ENCODE data around the gene SOD2.
"Not testable (repeated sequence)": the region's sequence is repeated elsewhere in the genome, so short reads cannot be mapped to it uniquely, and the experiment has no call there.

The SOD2 gene

GRCh38 chr6:159677506-159678165, 15.4 kb downstream of the SOD2 start:
- peaks cover 11% of the 10 kb centered on the region for H3K36me3 ChIP-seq (replicated peaks; ENCODE audit: low read depth, low read length)
- H4K20me1 ChIP-seq (ENCODE audit: insufficient read depth, low read length) = no peaks in the 10 kb centered on the region
- H3K27me3 ChIP-seq (ENCODE audit: low read depth, low read length) = no peaks in the 10 kb centered on the region
- no peak overlapping the region for H3K9ac ChIP-seq (ENCODE audit: low read length)
- no peak overlapping the region for H3K4me3 ChIP-seq (ENCODE audit: low read length)
- no peak overlapping the region for H2AFZ ChIP-seq (ENCODE audit: low read depth, low read length)
- H3K4me2 ChIP-seq (ENCODE audit: low read length) = no peak overlapping the region
- H3K79me2 ChIP-seq (ENCODE audit: low read length) = no peaks in the 10 kb centered on the region; the same call in 1 of the 2 replicates
- TF ChIP-seq EZH2phosphoT487 (IDR thresholded peaks at IDR 0.05; ENCODE audit: low read depth) (no peak), CTCF (IDR thresholded peaks at IDR 0.05; ENCODE audit: low read depth, low read length) (no peak)
- H3K4me1 ChIP-seq (ENCODE audit: low read length) = peaks cover 11% of the 10 kb centered on the region; the same call in 1 of the 2 replicates
- no peak overlapping the region for H3K27ac ChIP-seq (ENCODE audit: low read length)
- H3K9me3 ChIP-seq (ENCODE audit: insufficient read depth, low read length) = no peaks in the 10 kb centered on the region

- peaks cover 11% of the 10 kb centered on the region; the same call in 1 of the 2 replicates for H3K4me1 ChIP-seq (ENCODE audit: low read length)
- H4K20me1 ChIP-seq (ENCODE audit: insufficient read depth, low read length) = no peaks in the 10 kb centered on the region
- TF ChIP-seq CTCF (IDR thresholded peaks at IDR 0.05; ENCODE audit: low read depth, low read length) (no peak), EZH2phosphoT487 (IDR thresholded peaks at IDR 0.05; ENCODE audit: low read depth) (no peak)
- H3K4me2 ChIP-seq (ENCODE audit: low read length) = no peak overlapping the region
- peaks cover 7% of the 10 kb centered on the region for H3K36me3 ChIP-seq (replicated peaks; ENCODE audit: low read depth, low read length)
- H3K27ac ChIP-seq (ENCODE audit: low read length) = no peak overlapping the region
- no peak overlapping the region for H3K9ac ChIP-seq (ENCODE audit: low read length)
- H3K27me3 ChIP-seq (ENCODE audit: low read depth, low read length) = no peaks in the 10 kb centered on the region
- no peaks in the 10 kb centered on the region; the same call in 1 of the 2 replicates for H3K79me2 ChIP-seq (ENCODE audit: low read length)
- H3K4me3 ChIP-seq (ENCODE audit: low read length) = no peak overlapping the region
- H2AFZ ChIP-seq (ENCODE audit: low read depth, low read length) = no peak overlapping the region
- no peaks in the 10 kb centered on the region for H3K9me3 ChIP-seq (ENCODE audit: insufficient read depth, low read length)
Measured at GRCh38 chr6:159676890-159677505, 16.0 kb downstream of the SOD2 start.

GRCh38 chr6:159676236-159676635, 16.8 kb downstream of the SOD2 start:
- H2AFZ ChIP-seq (ENCODE audit: low read depth, low read length); H3K79me2 ChIP-seq (ENCODE audit: low read length); H3K9ac ChIP-seq (ENCODE audit: low read length); H3K9me3 ChIP-seq (ENCODE audit: insufficient read depth, low read length); H3K4me2 ChIP-seq (ENCODE audit: low read length); H3K4me3 ChIP-seq (ENCODE audit: low read length); H3K27ac ChIP-seq (ENCODE audit: low read length); H3K27me3 ChIP-seq (ENCODE audit: low read depth, low read length); H4K20me1 ChIP-seq (ENCODE audit: insufficient read depth, low read length); H3K36me3 ChIP-seq (replicated peaks; ENCODE audit: low read depth, low read length): not testable (repeated sequence)
- peaks cover 11% of the 10 kb centered on the region; the same call in 1 of the 2 replicates for H3K4me1 ChIP-seq (ENCODE audit: low read length)

- Histone ChIP-seq H3K9me3 (ENCODE audit: insufficient read depth, low read length) (no peaks in the 10 kb centered on the region), H3K4me2 (ENCODE audit: low read length) (no peak overlapping the region), H3K4me3 (ENCODE audit: low read length) (no peak overlapping the region), H3K9ac (ENCODE audit: low read length) (no peak overlapping the region), H3K36me3 (replicated peaks; ENCODE audit: low read depth, low read length) (no peaks in the 10 kb centered on the region), H3K27me3 (ENCODE audit: low read depth, low read length) (no peaks in the 10 kb centered on the region), H3K27ac (ENCODE audit: low read length) (no peak overlapping the region), H3K79me2 (ENCODE audit: low read length) (no peaks in the 10 kb centered on the region), H2AFZ (ENCODE audit: low read depth, low read length) (no peak overlapping the region), H3K4me1 (ENCODE audit: low read length) (no peaks in the 10 kb centered on the region), H4K20me1 (ENCODE audit: insufficient read depth, low read length) (no peaks in the 10 kb centered on the region)
- TF ChIP-seq CTCF (IDR thresholded peaks at IDR 0.05; ENCODE audit: low read depth, low read length) (no peak), EZH2phosphoT487 (IDR thresholded peaks at IDR 0.05; ENCODE audit: low read depth) (no peak)
Measured at GRCh38 chr6:159665868-159666635, 27.0 kb downstream of the SOD2 start.

GRCh38 chr6:159663368-159663889, 29.6 kb downstream of the SOD2 start:
- H3K27ac ChIP-seq (ENCODE audit: low read length); H3K9ac ChIP-seq (ENCODE audit: low read length); H3K36me3 ChIP-seq (replicated peaks; ENCODE audit: low read depth, low read length); H3K4me2 ChIP-seq (ENCODE audit: low read length); H3K27me3 ChIP-seq (ENCODE audit: low read depth, low read length); H3K9me3 ChIP-seq (ENCODE audit: insufficient read depth, low read length); H3K79me2 ChIP-seq (ENCODE audit: low read length); H4K20me1 ChIP-seq (ENCODE audit: insufficient read depth, low read length); H3K4me3 ChIP-seq (ENCODE audit: low read length); H3K4me1 ChIP-seq (ENCODE audit: low read length); H2AFZ ChIP-seq (ENCODE audit: low read depth, low read length): not testable (repeated sequence)

- H4K20me1 ChIP-seq (ENCODE audit: insufficient read depth, low read length); H3K9ac ChIP-seq (ENCODE audit: low read length); H3K36me3 ChIP-seq (replicated peaks; ENCODE audit: low read depth, low read length); H3K4me1 ChIP-seq (ENCODE audit: low read length); H3K27me3 ChIP-seq (ENCODE audit: low read depth, low read length); H3K9me3 ChIP-seq (ENCODE audit: insufficient read depth, low read length); H3K4me2 ChIP-seq (ENCODE audit: low read length); H3K27ac ChIP-seq (ENCODE audit: low read length); H3K79me2 ChIP-seq (ENCODE audit: low read length); H2AFZ ChIP-seq (ENCODE audit: low read depth, low read length); H3K4me3 ChIP-seq (ENCODE audit: low read length): not testable (repeated sequence)
Measured at GRCh38 chr6:159661977-159662376, 31.1 kb downstream of the SOD2 start.
